Measurements from ENCODE around the gene SEMA3B.

SEMA3B gene

GRCh38 chr3:50246517-50246954 lies 22.4 kb upstream of the SEMA3B start:
- ChIA-PET POLR2A (interaction anchor here (0.6 to 1.1 kb wide), 3 partner anchors 11 to 38 kb away, joined by 3 to 9 read pairs (median 4); partner anchors contain the start of gene GNAI2), CTCF (interaction anchor here (0.7 to 12.7 kb wide), 38 partner anchors 12 to 1727 kb away, joined by 3 to 276 read pairs (median 4); partner anchors contain the start of genes ABHD14B, GNAI2, GNAT1 and HYAL2)
- no peak for TF ChIP-seq CTCF (IDR thresholded peaks at IDR 0.05; ENCODE audit: control extremely low read depth, extremely low read depth, low read depth, missing control alignments)
- peak; percentile 78 for DNase-seq (ENCODE audit: extremely low spot score)

DNA sequence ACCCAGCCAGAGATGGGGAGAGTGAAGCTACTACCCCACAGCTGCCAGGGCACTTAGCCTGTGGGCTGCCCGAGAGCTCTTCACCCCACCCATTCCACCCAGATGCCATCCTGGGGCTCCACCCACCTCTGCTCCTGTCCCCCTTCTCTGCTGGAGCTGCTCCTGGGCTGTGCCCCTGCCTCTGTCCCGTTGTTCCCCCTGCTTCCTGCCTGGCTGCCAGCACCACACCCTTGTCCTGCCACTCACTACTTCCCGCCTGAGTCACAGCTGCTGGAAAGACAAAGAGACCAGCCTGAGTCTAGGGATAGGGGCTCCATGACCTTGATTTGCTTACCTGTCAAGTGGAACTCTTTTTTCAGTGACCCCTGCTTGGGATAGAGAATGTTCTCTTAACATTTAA lies 20.6 kb upstream of the SEMA3B start:
- CTCF ChIA-PET: interaction anchor here (5.5 to 12.7 kb wide), 2 partner anchors 10 to 17 kb away, joined by 152 to 276 read pairs; partner anchors contain the start of gene GNAI2
- POLR2A ChIA-PET: no interaction called here
- no peak for TF ChIP-seq CTCF (IDR thresholded peaks at IDR 0.05; ENCODE audit: control extremely low read depth, extremely low read depth, low read depth, missing control alignments)
- DNase-seq (ENCODE audit: extremely low spot score): no peak

DNA sequence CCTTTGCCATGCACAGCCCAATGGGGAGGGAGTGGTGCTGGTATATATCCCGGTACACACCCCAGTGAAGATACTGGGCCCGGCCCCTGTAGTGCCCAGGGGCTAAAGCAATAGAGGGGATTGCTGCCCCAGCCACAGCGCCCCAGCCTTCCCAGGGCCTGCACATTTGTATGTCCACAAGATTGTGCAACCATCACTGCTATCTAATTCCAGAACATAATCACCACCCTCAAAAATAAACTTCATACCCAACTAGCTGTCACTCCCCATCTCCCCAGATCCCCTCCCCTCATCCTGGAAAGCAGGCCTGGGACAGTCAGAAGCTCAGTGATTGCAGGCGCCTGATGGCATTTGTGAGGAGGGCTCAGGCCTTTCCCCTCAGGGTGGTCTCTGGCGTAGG lies 19.5 kb upstream of the SEMA3B start:
- CTCF ChIA-PET: interaction anchor here (1.1 to 12.7 kb wide), 5 partner anchors 9 to 79 kb away, joined by 3 to 276 read pairs (median 3); partner anchors contain the start of genes GNAI2 and TUSC2
- POLR2A ChIA-PET: no interaction called here

DNA sequence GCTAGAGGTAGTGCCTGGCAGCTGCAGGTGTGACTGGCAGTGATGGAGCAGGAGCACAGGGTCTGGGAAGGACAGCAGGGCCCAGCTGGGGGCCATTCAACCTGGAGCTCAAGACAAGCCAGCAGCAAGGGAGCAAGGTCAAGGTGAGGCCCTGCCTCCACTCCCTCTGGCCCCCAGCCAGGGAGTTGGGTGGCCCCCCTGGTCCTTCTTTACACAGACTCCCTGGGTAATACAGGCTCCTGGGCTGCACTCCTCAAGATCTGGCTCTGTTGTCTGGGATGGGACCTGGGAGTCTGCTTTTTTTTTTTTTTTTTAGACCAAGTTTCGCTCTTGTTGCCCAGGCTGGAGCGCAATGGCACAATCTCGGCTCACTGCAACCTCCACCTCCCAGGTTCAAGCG lies 18.4 kb upstream of the SEMA3B start:
- no peak for DNase-seq (ENCODE audit: extremely low spot score)
- no peak for TF ChIP-seq CTCF (IDR thresholded peaks at IDR 0.05; ENCODE audit: control extremely low read depth, extremely low read depth, low read depth, missing control alignments)
- POLR2A ChIA-PET: interaction anchor here (1.0 kb wide), 1 partner anchor 9 kb away, joined by 3 read pairs; no protein-coding TSS in a partner anchor
- CTCF ChIA-PET: interaction anchor here (0.6 to 12.7 kb wide), 6 partner anchors 8 to 78 kb away, joined by 3 to 276 read pairs (median 4); partner anchors contain the start of genes GNAI2 and TUSC2

More for the DNA sequence above, 19.5 kb upstream of the SEMA3B start:
- no peak for DNase-seq (ENCODE audit: extremely low spot score)
- TF ChIP-seq CTCF (IDR thresholded peaks at IDR 0.05; ENCODE audit: control extremely low read depth, extremely low read depth, low read depth, missing control alignments): no peak

DNA sequence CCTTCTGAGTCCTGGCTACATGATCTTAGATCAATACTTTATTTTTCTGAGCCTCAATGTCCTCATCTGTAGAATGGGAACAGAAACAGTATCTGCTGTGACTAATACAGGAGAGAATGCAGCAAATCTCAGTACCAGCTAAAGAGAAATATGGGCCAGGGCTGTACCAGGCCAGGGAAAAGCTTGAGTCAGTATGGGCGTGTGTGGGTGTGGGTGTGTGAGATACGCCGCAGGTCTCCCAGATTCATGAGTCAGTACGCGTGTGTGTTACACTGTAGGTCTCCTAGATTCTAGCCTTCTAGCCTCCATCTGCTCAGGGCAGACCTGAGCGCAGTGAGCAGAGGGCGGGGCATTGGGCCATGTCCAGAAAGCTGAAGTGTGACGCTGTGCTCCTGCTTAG lies 17.7 kb upstream of the SEMA3B start:
- TF ChIP-seq CTCF (IDR thresholded peaks at IDR 0.05; ENCODE audit: control extremely low read depth, extremely low read depth, low read depth, missing control alignments): no peak
- ChIA-PET CTCF (interaction anchor here (1.5 to 12.7 kb wide), 3 partner anchors 7 to 20 kb away, joined by 5 to 276 read pairs (median 152); partner anchors contain the start of gene GNAI2), POLR2A (interaction anchor here (1.0 kb wide), 1 partner anchor 9 kb away, joined by 3 read pairs; no protein-coding TSS in a partner anchor)
- no peak for DNase-seq (ENCODE audit: extremely low spot score)

- ChIA-PET POLR2A (interaction anchor here (1.8 kb wide), 1 partner anchor 19 kb away, joined by 5 read pairs; the partner anchor contains the start of gene GNAI2), CTCF (interaction anchor here (1.2 to 9.4 kb wide), 6 partner anchors 6 to 61 kb away, joined by 4 to 152 read pairs (median 37); no protein-coding TSS in a partner anchor)
- TF ChIP-seq CTCF (IDR thresholded peaks at IDR 0.05; ENCODE audit: control extremely low read depth, extremely low read depth, low read depth, missing control alignments): no peak
- DNase-seq (ENCODE audit: extremely low spot score): no peak
Observed at GRCh38 chr3:50254577-50255250, 14.2 kb upstream of the SEMA3B start.
